Thyroid gland (tissue), 4 donors: ENCODE measurements around the gene PIM2. TPM values are rescaled to one million over a fixed set of nuclear protein-coding genes. Genes with fewer than 3 reads are reported as not detected.

Experiments
- DNase-seq, 2 donors: peaks; one replicate each; pipeline ENCODE4 v3.0.0-alpha.2; 2019
- H3K27ac ChIP-seq, 3 donors: fragments of 200-600 bp; sonication (generic); 1 replicate in 2 of 3; 2 replicates in 1 of 3; pipeline ENCODE4 v1.5.1; 2016 to 2019; ENCODE audit warnings: mild to moderate bottlenecking in 1 of 3, moderate library complexity in 1 of 3
- H3K27me3 ChIP-seq: fragments of 200-600 bp; sonication (generic); one replicate; pipeline ENCODE4 v1.5.1; 2019
- H3K36me3 ChIP-seq, 2 donors: fragments of 200-600 bp; sonication (generic); one replicate each; pipeline ENCODE4 v1.5.1; 2016 to 2019
- H3K4me1 ChIP-seq, 2 donors: fragments of 200-600 bp; sonication (generic); one replicate each; pipeline ENCODE4 v1.5.1; 2017 to 2019
- H3K4me3 ChIP-seq, 3 donors: fragments of 200-600 bp; sonication (generic); replicated peaks in 1 of 3; 1 replicate in 2 of 3; 2 replicates in 1 of 3; pipeline ENCODE4 v1.5.1; 2016; ENCODE audit warnings: mild to moderate bottlenecking in 1 of 3
- H3K9me3 ChIP-seq: fragments of 200-600 bp; sonication (generic); one replicate; pipeline ENCODE4 v1.5.1; 2017
- CTCF ChIP-seq, 6 experiments: fragments of 200-600 bp in 3 of 6; fragments of 450-650 bp in 3 of 6; sonication (generic) in 3 of 6; IDR thresholded peaks; one replicate each; pipeline ENCODE4 v1.5.1; 2016 to 2019; ENCODE audit warnings: antibody characterized with exemption in 6 of 6, mild to moderate bottlenecking in 2 of 6, inconsistent platforms in 1 of 6, moderate library complexity in 1 of 6
- POLR2A ChIP-seq, 2 donors: fragments of 450-650 bp; IDR thresholded peaks; one replicate each; pipeline ENCODE4 v1.6.1; 2017; ENCODE audit warnings: antibody characterized with exemption in 2 of 2, mild to moderate bottlenecking in 2 of 2, moderate library complexity in 1 of 2
- WGBS, 2 donors: methylation state at CpG; one replicate each; pipeline ENCODE4 v1.1.5; 2017; 5-methylcytosine and 5-hydroxymethylcytosine counted together
- intact Hi-C: fragments of 100-400 bp; cut with DNase I; formaldehyde crosslinking; loops from one replicate; pipeline ENCODE4 v1.15.1; 2023
- total RNA-seq, 4 donors: library from RNA; depleted of rRNA; stranded (reverse); fragments of >200 nt; gene quantifications; one replicate each; pipeline ENCODE4 v1.2.3, GENCODE V29; 2016

The PIM2 gene
- total RNA-seq, 4 donors from 2014 or later, result 4.8 to 12.1 (median 5.9) TPM

DNA sequence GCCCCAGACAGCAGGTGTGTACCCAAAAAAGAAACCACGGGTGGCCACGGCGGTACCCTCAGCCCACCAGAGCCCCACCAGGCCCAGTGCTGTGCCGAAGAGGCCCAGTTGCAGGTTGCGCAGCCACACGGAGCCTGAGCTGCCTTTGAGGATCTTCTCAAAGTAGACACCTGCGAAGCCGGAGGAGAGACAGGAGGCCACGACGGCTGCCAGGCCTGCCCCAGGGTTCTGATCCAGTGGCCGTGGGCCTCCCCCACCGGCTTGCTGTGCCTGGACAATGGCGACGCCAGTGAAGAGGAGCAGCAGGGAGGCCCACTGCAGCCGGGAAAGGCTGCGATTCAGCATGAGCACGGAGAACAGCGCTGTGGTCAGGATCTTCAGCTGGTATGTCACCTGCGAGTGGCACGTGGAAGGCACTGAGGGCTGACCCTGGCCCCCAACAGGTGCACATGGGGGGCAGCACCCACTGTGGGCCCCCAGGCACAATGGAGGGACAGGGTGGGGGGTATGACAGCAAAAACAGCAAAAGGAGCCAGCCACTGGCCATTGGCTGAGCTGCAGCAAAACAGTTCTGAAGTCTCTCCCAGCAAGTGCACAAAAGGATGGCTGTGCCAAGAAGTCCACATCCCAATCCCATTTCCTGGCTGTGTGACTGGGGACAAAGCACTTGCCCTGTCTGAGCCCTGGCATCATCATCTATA lies 13.6 kb downstream of the PIM2 start:
- no peak for DNase-seq
- H3K36me3 ChIP-seq, result peaks cover 0 to 9% of the 10 kb centered on the region in 2 donors
- intact Hi-C loops, result no loop called here
- 93% methylated on average over 9 of the region's 20 CpGs; no CpG with 5 or more reads in 1 of the 2 donors for WGBS, 2 donors
- H3K9me3 ChIP-seq, result no peaks in the 10 kb centered on the region
- no peaks in the 10 kb centered on the region for H3K4me1 ChIP-seq
- no peak overlapping the region for H3K4me3 ChIP-seq
- H3K27me3 ChIP-seq, result no peaks in the 10 kb centered on the region
- no peak overlapping the region for H3K27ac ChIP-seq
- TF ChIP-seq POLR2A (IDR thresholded peaks at IDR 0.05), result no peak
- no peak for TF ChIP-seq CTCF (IDR thresholded peaks at IDR 0.05)

GRCh38 chrX:48904626-48905025 lies 14.2 kb downstream of the PIM2 start:
- Histone ChIP-seq H3K36me3 (peaks cover 0 to 9% of the 10 kb centered on the region in 2 donors), H3K4me3 (no peak overlapping the region), H3K4me1 (no peaks in the 10 kb centered on the region), H3K9me3 (no peaks in the 10 kb centered on the region), H3K27me3 (no peaks in the 10 kb centered on the region), H3K27ac (no peak overlapping the region)
- 88 to 91% methylated on average over 3 to 9 of the region's 14 CpGs for WGBS, 2 donors
- intact Hi-C loops, result no loop called here
- TF ChIP-seq CTCF (IDR thresholded peaks at IDR 0.05), result no peak
- no peak for TF ChIP-seq POLR2A (IDR thresholded peaks at IDR 0.05)
- no peak for DNase-seq

GRCh38 chrX:48904180-48904579 lies 14.6 kb downstream of the PIM2 start:
- Histone ChIP-seq H3K27me3 (no peaks in the 10 kb centered on the region), H3K36me3 (peaks cover 0 to 9% of the 10 kb centered on the region in 2 donors), H3K27ac (no peak overlapping the region), H3K9me3 (no peaks in the 10 kb centered on the region), H3K4me3 (no peak overlapping the region), H3K4me1 (no peaks in the 10 kb centered on the region)
- WGBS, 2 donors, result 83 to 92% methylated on average over 7 to 8 of the region's 8 CpGs
- intact Hi-C loops, result no loop called here
- no peak for TF ChIP-seq CTCF (IDR thresholded peaks at IDR 0.05)
- no peak for TF ChIP-seq POLR2A (IDR thresholded peaks at IDR 0.05)
- no peak for DNase-seq

DNA sequence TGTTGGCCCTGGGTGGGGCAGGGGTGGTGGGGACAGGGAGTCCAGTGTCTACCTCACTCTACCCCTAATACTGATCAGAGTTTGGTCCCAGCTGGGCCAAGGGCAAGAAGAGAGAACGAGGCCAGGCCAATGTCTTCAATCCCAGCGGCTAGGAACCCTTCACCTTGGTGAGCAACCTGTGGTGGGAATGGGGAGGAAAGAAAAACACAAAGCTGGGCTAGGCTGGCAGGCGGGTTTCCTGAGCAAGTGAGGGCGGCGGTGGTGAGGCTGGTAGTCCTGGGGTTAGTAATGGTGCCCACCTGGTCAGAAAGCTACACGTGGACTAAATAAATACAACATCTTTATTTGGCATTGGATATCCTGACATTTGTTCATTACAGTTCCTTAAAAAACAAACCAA lies 15.5 kb downstream of the PIM2 start:
- peaks cover 0 to 9% of the 10 kb centered on the region in 2 donors for H3K36me3 ChIP-seq
- intact Hi-C loops, result no loop called here
- no peak for TF ChIP-seq CTCF (IDR thresholded peaks at IDR 0.05)
- no peak for TF ChIP-seq POLR2A (IDR thresholded peaks at IDR 0.05)
- H3K27ac ChIP-seq, result no peak overlapping the region
- H3K4me1 ChIP-seq, result no peaks in the 10 kb centered on the region
- DNase-seq, result no peak
- 84 to 97% methylated on average over 5 to 6 of the region's 6 CpGs for WGBS, 2 donors
- no peak overlapping the region for H3K4me3 ChIP-seq
- no peaks in the 10 kb centered on the region for H3K9me3 ChIP-seq
- H3K27me3 ChIP-seq, result no peaks in the 10 kb centered on the region

DNA sequence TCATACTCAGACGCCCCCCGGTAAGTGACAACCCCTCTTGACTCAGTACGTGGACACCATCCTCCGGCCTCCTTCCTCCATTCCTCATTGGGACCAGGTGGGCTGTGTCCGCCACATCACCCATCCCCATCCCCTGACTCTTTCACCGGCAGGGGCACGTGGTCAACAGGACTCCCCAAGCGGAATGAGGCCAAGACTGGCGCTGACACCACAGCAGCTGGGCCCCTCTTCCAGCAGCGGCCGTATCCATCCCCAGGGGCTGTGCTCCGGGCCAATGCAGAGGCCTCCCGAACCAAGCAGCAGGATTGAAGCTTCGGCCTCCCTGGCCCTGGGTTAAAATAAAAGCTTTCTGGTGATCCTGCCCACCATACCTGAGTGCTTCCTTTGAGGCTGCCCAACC lies 16.0 kb downstream of the PIM2 start:
- no peak for TF ChIP-seq POLR2A (IDR thresholded peaks at IDR 0.05)
- no peak for TF ChIP-seq CTCF (IDR thresholded peaks at IDR 0.05)
- no peak overlapping the region for H3K27ac ChIP-seq
- WGBS, 2 donors, result 90 to 98% methylated on average over 6 to 9 of the region's 14 CpGs
- DNase-seq, result no peak
- H3K36me3 ChIP-seq, result peaks cover 0 to 9% of the 10 kb centered on the region in 2 donors
- no peaks in the 10 kb centered on the region for H3K27me3 ChIP-seq
- no peaks in the 10 kb centered on the region for H3K9me3 ChIP-seq
- intact Hi-C loops, result no loop called here
- no peaks in the 10 kb centered on the region for H3K4me1 ChIP-seq
- no peak overlapping the region for H3K4me3 ChIP-seq
